GM21619 (cell line): ENCODE results near the gene KIF1C.
"Not testable (repeated sequence)": the region's sequence is repeated elsewhere in the genome, so short reads cannot be mapped to it uniquely, and the experiment has no call there.

Experiments used
- ATAC-seq: cut with Tn5 transposase; IDR thresholded peaks from one replicate; pipeline ENCODE4 v1.9.1; 2021; ENCODE audit not compliant: unreplicated experiment

KIF1C gene

DNA sequence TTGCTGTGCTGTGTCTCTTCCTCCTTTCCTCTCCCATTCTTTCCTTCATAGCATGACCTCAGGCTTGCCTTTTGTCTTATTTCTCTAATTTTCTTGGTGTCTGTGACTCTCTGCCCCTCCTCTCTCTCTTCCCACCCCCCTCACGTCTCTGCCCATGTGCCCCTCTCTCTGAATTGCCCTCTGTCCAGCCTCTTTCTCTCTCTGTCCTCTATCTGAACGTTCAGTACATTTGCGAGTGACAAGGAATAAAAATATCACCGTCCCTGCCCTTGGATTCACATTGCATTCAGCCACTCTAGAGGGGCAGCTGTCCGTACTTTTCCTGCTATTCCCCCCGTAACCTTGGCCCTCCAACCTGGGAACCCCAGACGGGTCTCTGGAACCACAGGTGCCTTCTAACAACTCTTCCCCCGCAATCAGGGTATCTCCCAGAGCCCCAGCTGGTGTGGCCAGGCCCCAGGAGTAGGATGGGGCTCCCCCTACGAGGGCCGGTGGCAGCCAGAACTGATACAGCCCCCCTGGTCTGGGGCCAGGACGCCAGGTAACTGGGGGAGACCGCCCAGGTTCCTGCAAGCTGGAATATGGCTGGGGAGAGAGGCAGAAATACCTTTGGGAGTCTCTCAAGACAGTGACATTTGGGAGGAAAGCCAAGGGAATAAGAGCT, 1.8 kb downstream of the KIF1C start:
- no peak for ATAC-seq

DNA sequence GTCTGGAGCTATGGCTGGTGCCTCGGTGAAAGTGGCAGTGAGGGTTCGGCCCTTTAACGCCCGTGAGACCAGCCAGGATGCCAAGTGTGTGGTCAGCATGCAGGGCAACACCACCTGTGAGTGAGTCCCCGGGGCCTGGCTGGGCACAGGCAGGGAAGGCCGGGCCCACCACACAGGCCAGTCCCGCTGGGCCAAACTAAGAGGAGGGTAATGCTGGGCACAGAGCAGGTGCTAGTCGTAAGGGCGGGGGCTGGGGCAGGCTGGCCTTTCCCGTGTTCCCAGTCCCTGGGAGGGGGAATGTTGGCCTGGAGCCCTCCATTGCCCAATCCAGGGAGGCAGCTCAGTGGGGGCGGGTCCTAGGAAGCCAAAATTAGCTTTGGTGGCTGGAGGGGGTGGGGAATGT, 2.5 kb downstream of the KIF1C start:
- no peak for ATAC-seq

GRCh38 chr17:5002121-5002788, 4.5 kb downstream of the KIF1C start:
- no peak for ATAC-seq

DNA sequence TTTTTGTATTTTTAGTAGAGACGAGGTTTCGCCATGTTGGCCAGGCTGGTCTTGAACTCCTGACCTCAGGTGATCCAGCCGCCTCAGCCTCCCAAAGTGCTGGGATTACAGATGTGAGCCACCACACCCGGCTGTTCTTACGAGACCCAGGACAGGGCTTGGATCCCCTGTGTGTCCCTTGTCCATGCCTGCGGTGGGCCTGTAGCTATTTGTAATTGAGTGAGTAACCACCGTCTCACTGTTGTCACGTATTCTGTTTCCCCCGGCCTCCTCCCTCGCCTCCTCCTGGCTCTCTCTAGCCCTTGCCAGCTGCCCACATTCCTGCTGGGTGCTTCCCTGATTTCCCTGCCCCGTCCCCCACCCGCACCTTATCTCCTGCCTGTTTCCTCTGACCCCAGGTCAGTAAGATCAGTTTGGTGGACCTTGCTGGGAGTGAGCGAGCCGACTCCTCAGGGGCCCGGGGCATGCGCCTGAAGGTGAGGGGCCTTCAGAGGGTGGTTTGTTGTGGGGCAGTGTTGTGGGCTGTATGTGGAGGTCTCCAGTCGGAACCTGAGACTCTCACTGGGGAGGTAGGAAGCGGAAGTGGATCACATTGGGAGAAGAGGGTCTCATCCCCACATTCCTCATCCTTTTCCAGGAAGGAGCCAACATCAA, 5.6 kb downstream of the KIF1C start:
- ATAC-seq: no peak

DNA sequence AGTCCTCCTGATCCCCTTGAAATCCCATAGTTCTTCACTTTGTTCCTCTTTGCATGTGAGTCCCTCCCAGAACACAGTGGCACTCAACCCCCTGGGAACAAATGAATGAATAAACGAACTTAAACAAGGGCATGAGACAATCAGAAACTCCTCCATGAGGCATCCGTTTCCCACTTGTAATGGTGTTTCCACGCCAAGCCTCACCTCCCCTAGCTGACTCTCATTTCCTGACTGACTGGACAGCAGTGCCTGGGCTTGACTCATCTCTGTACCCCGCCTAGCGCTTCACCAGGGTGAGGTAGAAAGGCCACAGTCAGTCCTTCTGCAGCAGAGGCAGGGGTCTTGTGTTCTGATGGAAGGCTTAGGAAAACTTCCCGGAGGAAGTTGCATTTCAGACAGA, 14.2 kb downstream of the KIF1C start:
- no peak for ATAC-seq

GRCh38 chr17:5014357-5014756, 16.6 kb downstream of the KIF1C start:
- no peak for ATAC-seq

DNA sequence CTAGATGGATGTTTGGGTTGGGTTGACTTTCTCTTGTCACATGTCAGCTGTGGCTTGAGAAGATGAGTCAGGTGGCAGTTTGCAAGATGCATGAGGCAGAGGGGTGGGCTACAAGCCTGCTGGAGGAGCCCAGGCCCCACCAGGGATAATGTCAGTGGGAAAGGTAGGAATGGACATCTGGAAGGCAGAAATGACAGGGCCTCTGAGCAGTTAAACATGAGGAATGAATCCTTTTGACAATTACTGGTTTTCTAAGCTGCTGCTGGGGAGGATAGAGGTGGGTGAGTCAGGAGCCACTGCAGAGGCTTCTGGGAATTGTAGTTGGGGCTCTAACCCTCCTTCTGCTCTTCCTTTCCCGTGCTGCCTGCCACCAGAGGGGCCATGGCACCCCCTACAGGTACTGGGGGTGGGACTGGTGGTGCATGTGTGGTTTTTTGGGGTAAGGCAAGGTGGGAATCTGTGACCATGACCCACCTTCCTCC, 21.8 kb downstream of the KIF1C start:
- ATAC-seq: no peak

DNA sequence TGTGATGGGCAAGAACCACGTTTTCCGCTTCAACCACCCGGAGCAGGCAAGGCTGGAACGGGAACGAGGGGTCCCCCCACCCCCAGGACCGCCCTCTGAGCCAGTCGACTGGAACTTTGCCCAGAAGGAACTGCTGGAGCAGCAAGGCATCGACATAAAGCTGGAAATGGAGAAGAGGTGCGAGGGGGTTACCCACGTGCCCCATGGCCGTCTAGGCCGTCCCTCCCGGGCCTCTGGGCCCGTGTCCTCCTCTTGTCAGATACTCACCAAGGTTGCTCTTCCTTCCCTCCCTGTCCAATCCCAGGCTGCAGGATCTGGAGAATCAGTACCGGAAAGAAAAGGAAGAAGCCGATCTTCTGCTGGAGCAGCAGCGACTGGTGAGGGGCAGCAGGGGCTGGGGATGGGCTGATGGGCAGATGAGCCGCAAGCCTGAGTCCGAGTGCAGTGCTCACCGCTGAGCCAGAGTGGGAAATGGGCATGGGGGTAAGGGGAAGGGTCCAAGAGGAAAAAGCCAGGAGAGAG, 22.8 kb downstream of the KIF1C start:
- ATAC-seq: no peak

GRCh38 chr17:5022171-5022711, 24.5 kb downstream of the KIF1C start:
- ATAC-seq: no peak

DNA sequence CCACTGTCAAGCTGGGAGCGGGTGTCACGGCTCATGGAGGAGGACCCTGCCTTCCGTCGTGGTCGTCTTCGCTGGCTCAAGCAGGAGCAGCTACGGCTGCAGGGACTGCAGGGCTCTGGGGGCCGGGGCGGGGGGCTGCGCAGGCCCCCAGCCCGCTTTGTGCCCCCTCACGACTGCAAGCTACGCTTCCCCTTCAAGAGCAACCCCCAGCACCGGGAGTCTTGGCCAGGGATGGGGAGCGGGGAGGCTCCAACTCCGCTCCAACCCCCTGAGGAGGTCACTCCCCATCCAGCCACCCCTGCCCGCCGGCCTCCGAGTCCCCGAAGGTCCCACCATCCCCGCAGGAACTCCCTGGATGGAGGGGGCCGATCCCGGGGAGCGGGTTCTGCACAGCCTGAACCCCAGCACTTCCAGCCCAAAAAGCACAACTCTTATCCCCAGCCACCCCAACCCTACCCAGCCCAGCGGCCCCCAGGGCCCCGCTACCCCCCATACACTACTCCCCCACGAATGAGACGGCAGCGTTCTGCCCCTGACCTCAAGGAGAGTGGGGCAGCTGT, 25.9 kb downstream of the KIF1C start:
- no peak for ATAC-seq

GRCh38 chr17:5024604-5025003, 26.9 kb downstream of the KIF1C start:
- ATAC-seq: no peak

DNA sequence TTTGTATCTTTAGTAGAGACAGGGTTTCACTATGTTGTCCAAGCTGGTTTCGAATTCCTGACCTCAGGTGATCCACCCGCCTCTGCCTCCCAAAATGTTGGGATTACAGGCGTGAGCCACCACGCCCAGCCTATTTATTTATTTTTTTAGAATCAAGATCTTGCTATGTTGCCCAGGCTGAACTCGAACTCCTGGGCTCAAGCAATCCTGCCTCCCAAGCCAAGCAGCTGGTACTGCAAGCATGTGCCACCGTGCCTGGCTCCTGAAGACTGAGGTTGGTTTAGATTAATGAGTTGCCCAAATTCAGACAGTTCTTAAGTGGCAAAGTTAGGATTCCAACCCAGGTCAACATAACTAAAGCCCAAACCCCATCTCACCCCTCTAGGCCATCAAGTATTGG, 29.5 kb downstream of the KIF1C start:
- ATAC-seq: no peak

- no peak for ATAC-seq
These were observed 30.2 kb downstream of the KIF1C start for GRCh38 chr17:5027916-5028315.

GRCh38 chr17:5030168-5030567, 32.4 kb downstream of the KIF1C start:
- not testable (repeated sequence) for ATAC-seq

- ATAC-seq: peak; percentile 69
These were observed 33.8 kb downstream of the KIF1C start for GRCh38 chr17:5031365-5032082.

DNA sequence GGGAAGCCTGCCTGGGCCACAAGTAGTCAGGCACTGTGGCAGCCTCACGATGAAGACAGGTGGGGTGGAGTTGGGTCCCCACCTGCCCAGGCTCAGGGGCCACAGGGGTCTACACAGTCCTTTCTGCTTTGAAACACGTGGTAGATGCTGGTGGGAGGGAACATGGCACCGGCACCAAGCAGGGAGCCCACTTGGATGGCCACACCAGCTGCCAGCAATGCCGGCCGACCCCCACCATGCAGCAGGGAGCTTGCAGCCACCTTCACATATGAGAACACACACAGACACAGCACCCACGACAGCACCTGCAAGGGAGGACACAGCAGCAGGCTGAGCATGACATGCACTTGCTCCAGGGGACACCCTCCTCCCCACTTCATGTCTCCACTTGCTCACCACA, 35.1 kb downstream of the KIF1C start:
- no peak for ATAC-seq

DNA sequence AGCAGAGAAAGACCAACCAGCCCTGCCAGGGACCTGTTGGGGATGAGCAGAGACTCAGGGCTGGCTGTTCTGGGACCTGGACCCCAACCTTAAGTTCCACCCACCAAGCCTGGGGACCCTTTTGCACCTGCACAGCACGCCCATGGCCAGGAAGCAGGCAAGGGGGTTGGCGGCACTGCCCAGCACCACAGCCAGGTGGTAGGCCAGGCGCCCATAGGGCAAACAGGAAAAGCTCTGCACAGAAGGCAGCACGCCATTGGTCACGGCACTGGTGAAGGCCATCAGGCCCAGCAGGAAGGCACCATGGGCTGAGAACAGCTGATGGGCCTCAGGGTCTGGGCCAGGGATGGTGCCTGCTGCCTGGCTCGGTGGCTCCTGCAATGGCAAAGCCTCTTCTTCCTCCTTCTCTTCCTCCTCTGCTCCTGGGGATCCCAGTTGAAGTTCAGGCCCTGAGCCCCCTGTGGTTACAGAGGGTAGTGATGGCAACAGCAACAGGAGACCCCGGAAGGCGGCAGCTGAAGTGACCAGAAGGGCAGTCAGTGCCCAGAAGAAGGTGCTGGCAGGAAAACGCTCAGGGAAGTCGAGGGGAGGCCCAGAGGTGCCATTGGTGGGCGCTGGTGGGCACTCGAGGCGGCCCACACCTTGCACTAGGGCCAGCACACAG, 35.7 kb downstream of the KIF1C start:
- ATAC-seq: no peak

- no peak for ATAC-seq
These were observed 36.3 kb downstream of the KIF1C start for GRCh38 chr17:5034063-5034462.

DNA sequence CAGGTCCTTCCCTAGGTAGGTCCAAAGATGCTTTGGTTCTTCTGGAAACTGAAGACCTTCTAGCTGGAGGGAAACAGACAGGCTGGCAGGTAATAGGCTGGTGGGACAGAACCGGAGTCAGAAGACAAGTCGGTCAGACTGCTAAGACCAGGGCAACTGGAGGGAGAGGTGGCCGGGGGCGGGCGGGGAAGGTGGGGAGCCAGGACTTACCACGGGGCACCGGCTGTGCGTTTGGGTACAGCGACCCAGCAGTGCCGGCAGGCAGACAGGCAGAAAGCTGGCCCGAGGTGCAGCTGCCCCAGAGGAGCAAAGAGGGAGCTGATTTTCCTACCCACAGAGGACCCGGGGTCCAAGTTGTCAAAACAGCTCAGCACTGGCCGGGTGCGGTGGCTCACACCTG, 36.9 kb downstream of the KIF1C start:
- no peak for ATAC-seq

GRCh38 chr17:5035315-5035714, 37.6 kb downstream of the KIF1C start, which contains the start of gene SLC52A1:
Gene SLC52A1 (minus strand): TSS chr17:5035426. CDS start chr17:5034606, 820 bp downstream.
- ATAC-seq: no peak
